A673 (cell line): ENCODE results near the gene LARP1.

Experiments used
- EZH2 ChIP-seq: fragments of 200-600 bp; sonication (generic); IDR thresholded peaks from 2 replicates; pipeline ENCODE4 v1.6.1; 2017; ENCODE audit warnings: borderline replicate concordance, low read depth, mild to moderate bottlenecking, mixed read lengths, antibody characterized with exemption, low read length; ENCODE audit not compliant: poor library complexity, severe bottlenecking
- TF ChIP-seq, protein P1 (sequence below): fragments of 300-800, 200-600 bp; sonication (generic); conservative IDR thresholded peaks from 2 replicates; pipeline ENCODE4 v1.5.1; 2017; ENCODE audit warnings: low read depth, mild to moderate bottlenecking, antibody characterized with exemption, low read length, moderate library complexity, mixed read lengths

DNA sequence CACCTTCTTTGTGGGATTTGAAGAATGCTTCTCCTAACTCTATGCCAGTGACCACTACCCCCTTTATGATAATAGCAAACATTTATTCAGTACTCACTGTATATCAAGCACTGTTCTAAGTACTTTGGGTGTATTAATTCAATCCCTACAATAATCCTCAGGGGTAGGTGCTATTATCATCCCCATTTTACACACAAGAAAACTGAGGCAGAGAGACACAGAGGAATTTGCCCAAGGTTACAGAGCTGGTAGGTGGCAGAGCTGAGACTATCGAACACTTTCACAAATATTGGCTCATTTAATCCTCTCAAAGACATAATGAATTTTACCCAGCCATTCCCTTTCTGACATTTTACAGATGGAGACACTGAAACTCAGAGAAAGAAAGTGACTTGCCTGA, 9.8 kb upstream of the LARP1 start:
- TF ChIP-seq, protein P1, sequence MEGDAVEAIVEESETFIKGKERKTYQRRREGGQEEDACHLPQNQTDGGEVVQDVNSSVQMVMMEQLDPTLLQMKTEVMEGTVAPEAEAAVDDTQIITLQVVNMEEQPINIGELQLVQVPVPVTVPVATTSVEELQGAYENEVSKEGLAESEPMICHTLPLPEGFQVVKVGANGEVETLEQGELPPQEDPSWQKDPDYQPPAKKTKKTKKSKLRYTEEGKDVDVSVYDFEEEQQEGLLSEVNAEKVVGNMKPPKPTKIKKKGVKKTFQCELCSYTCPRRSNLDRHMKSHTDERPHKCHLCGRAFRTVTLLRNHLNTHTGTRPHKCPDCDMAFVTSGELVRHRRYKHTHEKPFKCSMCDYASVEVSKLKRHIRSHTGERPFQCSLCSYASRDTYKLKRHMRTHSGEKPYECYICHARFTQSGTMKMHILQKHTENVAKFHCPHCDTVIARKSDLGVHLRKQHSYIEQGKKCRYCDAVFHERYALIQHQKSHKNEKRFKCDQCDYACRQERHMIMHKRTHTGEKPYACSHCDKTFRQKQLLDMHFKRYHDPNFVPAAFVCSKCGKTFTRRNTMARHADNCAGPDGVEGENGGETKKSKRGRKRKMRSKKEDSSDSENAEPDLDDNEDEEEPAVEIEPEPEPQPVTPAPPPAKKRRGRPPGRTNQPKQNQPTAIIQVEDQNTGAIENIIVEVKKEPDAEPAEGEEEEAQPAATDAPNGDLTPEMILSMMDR, result no peak
- TF ChIP-seq EZH2, result no peak
